GOT3 (cell line): ENCODE measurements around the gene SLC9A5.

Source experiments
- DNase-seq: peaks from one replicate; lab custom pipeline; 2025; ENCODE audit warnings: mixed read lengths; lab: John Stamatoyannopoulos, UW

Gene SLC9A5

GRCh38 chr16:67216612-67217490 lies 31.9 kb upstream of the SLC9A5 start:
- DNase-seq: no peak

- DNase-seq: no peak
Measured at GRCh38 chr16:67223992-67224391, 24.8 kb upstream of the SLC9A5 start.

GRCh38 chr16:67226295-67226803 lies 22.4 kb upstream of the SLC9A5 start:
- no peak for DNase-seq

GRCh38 chr16:67226804-67227566 lies 21.8 kb upstream of the SLC9A5 start, which contains the start of gene TMEM208:
TMEM208 (plus strand) TSS chr16:67227130; CDS start chr16:67227219, 89 bp downstream.
- peak; percentile 96 for DNase-seq

- no peak for DNase-seq
Measured at GRCh38 chr16:67227567-67227921, 21.2 kb upstream of the SLC9A5 start.

GRCh38 chr16:67228034-67228785 lies 20.6 kb upstream of the SLC9A5 start:
- no peak for DNase-seq

- no peak for DNase-seq
Measured at GRCh38 chr16:67228905-67229304, 19.9 kb upstream of the SLC9A5 start.

- DNase-seq: no peak
Measured at GRCh38 chr16:67229906-67230808, 18.6 kb upstream of the SLC9A5 start.

GRCh38 chr16:67230809-67231660 lies 17.7 kb upstream of the SLC9A5 start:
- no peak for DNase-seq

- DNase-seq: no peak
Measured at GRCh38 chr16:67233596-67233995, 15.2 kb upstream of the SLC9A5 start.

- DNase-seq: no peak
Measured at GRCh38 chr16:67234180-67234597, 14.6 kb upstream of the SLC9A5 start.

- peak; percentile 42 for DNase-seq
Measured at GRCh38 chr16:67235816-67236562, 12.8 kb upstream of the SLC9A5 start.

GRCh38 chr16:67236563-67237395 lies 12.0 kb upstream of the SLC9A5 start:
- no peak for DNase-seq

GRCh38 chr16:67237396-67238277 lies 11.1 kb upstream of the SLC9A5 start:
- no peak for DNase-seq

GRCh38 chr16:67238278-67238575 lies 10.6 kb upstream of the SLC9A5 start:
- no peak for DNase-seq

- no peak for DNase-seq
Measured at GRCh38 chr16:67238806-67239470, 9.8 kb upstream of the SLC9A5 start.

- no peak for DNase-seq
Measured at GRCh38 chr16:67240506-67240905, 8.3 kb upstream of the SLC9A5 start.
